Measurements from ENCODE around the gene MAPK1IP1L. TPM values are rescaled to one million over a fixed set of nuclear protein-coding genes. Genes with fewer than 3 reads are reported as not detected.

Gene MAPK1IP1L
- total and polyA plus RNA-seq, 2 donors (not counting 1 experiment from before 2014, with no cell fraction given), result 116 to 141 TPM

- no peak for TF ChIP-seq EZH2 (IDR thresholded peaks at IDR 0.05; ENCODE audit: borderline replicate concordance, insufficient read depth, low read depth, low read length, poor library complexity, severe bottlenecking)
- TF ChIP-seq CTCF (IDR thresholded peaks at IDR 0.05), result no peak
- Histone ChIP-seq H3K9ac (ENCODE audit: low read length) (no peak overlapping the region), H2AFZ (ENCODE audit: insufficient read depth, low read depth, low read length, poor library complexity, severe bottlenecking) (no peak overlapping the region), H3K9me3 (ENCODE audit: control extremely low read depth in 1 of 3, control insufficient read depth in 2 of 3, insufficient read depth in 1 of 3, low read length in 2 of 3) (peaks cover 0 to 5% (median 0%) of the 10 kb centered on the region in 3 donors), H3K4me2 (replicated peaks; ENCODE audit: low read depth, low read length, poor library complexity, severe bottlenecking) (no peak overlapping the region), H3K27ac (ENCODE audit: low read length in 2 of 2) (no peak overlapping the region), H3K27me3 (replicated peaks in 1 of 4; ENCODE audit: control extremely low read depth in 1 of 4, control insufficient read depth in 3 of 4, insufficient read depth in 4 of 4, low read length in 3 of 4) (no peaks in the 10 kb centered on the region), H3K4me3 (ENCODE audit: control extremely low read depth in 1 of 5, extremely low read depth in 1 of 5, insufficient read depth in 1 of 5, low read depth in 2 of 5, low read length in 4 of 5) (no peak overlapping the region), H3K36me3 (replicated peaks in 1 of 2; ENCODE audit: control extremely low read depth in 1 of 2, control insufficient read depth in 1 of 2, extremely low read depth in 1 of 2, insufficient read depth in 2 of 2, low read length in 1 of 2) (no peaks in the 10 kb centered on the region), H3K4me1 (ENCODE audit: control insufficient read depth in 2 of 2, insufficient read depth in 2 of 2, low read length in 2 of 2) (no peaks in the 10 kb centered on the region), H4K20me1 (ENCODE audit: control insufficient read depth, insufficient read depth, low read length, poor library complexity, severe bottlenecking) (no peaks in the 10 kb centered on the region), H3K79me2 (ENCODE audit: control insufficient read depth, insufficient read depth, low read length) (no peaks in the 10 kb centered on the region)
- 100% methylated on average over 3 of the region's 4 CpGs for WGBS (ENCODE audit: insufficient coverage)
- ATAC-seq (ENCODE audit: low read depth), result no peak
- ChIA-PET CTCF (interaction anchor here (0.7 kb wide), 1 partner anchor 13 kb away, joined by 3 read pairs; no protein-coding TSS in a partner anchor), POLR2A (no interaction called here)
- H3K9me3 Mint-ChIP-seq (ENCODE audit: insufficient read depth), result no peaks in the 10 kb centered on the region
- no peak overlapping the region for H3K4me3 Mint-ChIP-seq
- DNase-seq, result no peak
- no peaks in the 10 kb centered on the region for H3K27me3 Mint-ChIP-seq
- no peak overlapping the region for H3K27ac Mint-ChIP-seq
- peaks cover 5% of the 10 kb centered on the region for H3K4me1 Mint-ChIP-seq
- intact Hi-C loops (cut with micrococcal nuclease), result no loop called here
These were observed 33.7 kb downstream of the MAPK1IP1L start for GRCh38 chr14:55085060-55085660.

GRCh38 chr14:55086938-55087337, 35.5 kb downstream of the MAPK1IP1L start:
- H3K27me3 Mint-ChIP-seq, result no peaks in the 10 kb centered on the region
- no peak overlapping the region for H3K27ac Mint-ChIP-seq
- H3K4me1 Mint-ChIP-seq, result peaks cover 5% of the 10 kb centered on the region
- H3K9me3 Mint-ChIP-seq (ENCODE audit: insufficient read depth), result no peaks in the 10 kb centered on the region
- Histone ChIP-seq H3K27me3 (replicated peaks in 1 of 4; ENCODE audit: control extremely low read depth in 1 of 4, control insufficient read depth in 3 of 4, insufficient read depth in 4 of 4, low read length in 3 of 4) (no peaks in the 10 kb centered on the region), H3K27ac (ENCODE audit: low read length in 2 of 2) (no peak overlapping the region), H3K9ac (ENCODE audit: low read length) (no peak overlapping the region), H3K79me2 (ENCODE audit: control insufficient read depth, insufficient read depth, low read length) (no peaks in the 10 kb centered on the region), H3K36me3 (replicated peaks in 1 of 2; ENCODE audit: control extremely low read depth in 1 of 2, control insufficient read depth in 1 of 2, extremely low read depth in 1 of 2, insufficient read depth in 2 of 2, low read length in 1 of 2) (no peaks in the 10 kb centered on the region), H4K20me1 (ENCODE audit: control insufficient read depth, insufficient read depth, low read length, poor library complexity, severe bottlenecking) (no peaks in the 10 kb centered on the region), H2AFZ (ENCODE audit: insufficient read depth, low read depth, low read length, poor library complexity, severe bottlenecking) (no peak overlapping the region), H3K4me3 (ENCODE audit: control extremely low read depth in 1 of 5, extremely low read depth in 1 of 5, insufficient read depth in 1 of 5, low read depth in 2 of 5, low read length in 4 of 5) (no peak overlapping the region), H3K9me3 (ENCODE audit: control extremely low read depth in 1 of 3, control insufficient read depth in 2 of 3, insufficient read depth in 1 of 3, low read length in 2 of 3) (peaks cover 0 to 5% (median 0%) of the 10 kb centered on the region in 3 donors), H3K4me1 (ENCODE audit: control insufficient read depth in 2 of 2, insufficient read depth in 2 of 2, low read length in 2 of 2) (no peaks in the 10 kb centered on the region), H3K4me2 (replicated peaks; ENCODE audit: low read depth, low read length, poor library complexity, severe bottlenecking) (no peak overlapping the region)
- 95% methylated on average over 9 of the region's 9 CpGs for WGBS (ENCODE audit: insufficient coverage)
- H3K4me3 Mint-ChIP-seq, result no peak overlapping the region
- POLR2A ChIA-PET, result no interaction called here
- CTCF ChIA-PET, result interaction anchor here (1.0 to 4.8 kb wide), 4 partner anchors 12 to 72 kb away, joined by 3 to 98 read pairs (median 6); no protein-coding TSS in a partner anchor
- ATAC-seq (ENCODE audit: low read depth) (no peak), DNase-seq (no peak)
- TF ChIP-seq EZH2 (IDR thresholded peaks at IDR 0.05; ENCODE audit: borderline replicate concordance, insufficient read depth, low read depth, low read length, poor library complexity, severe bottlenecking) (no peak), CTCF (IDR thresholded peaks at IDR 0.05) (no peak)
- intact Hi-C loops (cut with micrococcal nuclease), result no loop called here
